Right renal cortex interstitium (tissue), 3 donors: ENCODE data around the gene SH3BP2. TPM values are rescaled to one million over a fixed set of nuclear protein-coding genes. Genes with fewer than 3 reads are reported as not detected.
A peak's percentile ranks its signal among the peaks of the same experiment; 100 is the strongest.

Experiments used
- DNase-seq, 3 donors: peaks; one replicate each; pipeline ENCODE4 v3.0.0-alpha.2; 2013; ENCODE audit warnings: low read depth in 3 of 3, low spot score in 2 of 3
- polyA plus RNA-seq, 3 donors: library from polyadenylated mRNA; unstranded; fragments of 120-200 nt; gene quantifications; one replicate each; pipeline ENCODE4 v1.2.1, GENCODE V29; 2013; ENCODE audit not compliant: insufficient read length in 3 of 3

Gene SH3BP2
- polyA plus RNA-seq, 3 donors = 21.7 to 28.4 (median 25.7) TPM

GRCh38 chr4:2829933-2830451 lies 37.1 kb downstream of the SH3BP2 start:
- DNase-seq = no peak

DNA sequence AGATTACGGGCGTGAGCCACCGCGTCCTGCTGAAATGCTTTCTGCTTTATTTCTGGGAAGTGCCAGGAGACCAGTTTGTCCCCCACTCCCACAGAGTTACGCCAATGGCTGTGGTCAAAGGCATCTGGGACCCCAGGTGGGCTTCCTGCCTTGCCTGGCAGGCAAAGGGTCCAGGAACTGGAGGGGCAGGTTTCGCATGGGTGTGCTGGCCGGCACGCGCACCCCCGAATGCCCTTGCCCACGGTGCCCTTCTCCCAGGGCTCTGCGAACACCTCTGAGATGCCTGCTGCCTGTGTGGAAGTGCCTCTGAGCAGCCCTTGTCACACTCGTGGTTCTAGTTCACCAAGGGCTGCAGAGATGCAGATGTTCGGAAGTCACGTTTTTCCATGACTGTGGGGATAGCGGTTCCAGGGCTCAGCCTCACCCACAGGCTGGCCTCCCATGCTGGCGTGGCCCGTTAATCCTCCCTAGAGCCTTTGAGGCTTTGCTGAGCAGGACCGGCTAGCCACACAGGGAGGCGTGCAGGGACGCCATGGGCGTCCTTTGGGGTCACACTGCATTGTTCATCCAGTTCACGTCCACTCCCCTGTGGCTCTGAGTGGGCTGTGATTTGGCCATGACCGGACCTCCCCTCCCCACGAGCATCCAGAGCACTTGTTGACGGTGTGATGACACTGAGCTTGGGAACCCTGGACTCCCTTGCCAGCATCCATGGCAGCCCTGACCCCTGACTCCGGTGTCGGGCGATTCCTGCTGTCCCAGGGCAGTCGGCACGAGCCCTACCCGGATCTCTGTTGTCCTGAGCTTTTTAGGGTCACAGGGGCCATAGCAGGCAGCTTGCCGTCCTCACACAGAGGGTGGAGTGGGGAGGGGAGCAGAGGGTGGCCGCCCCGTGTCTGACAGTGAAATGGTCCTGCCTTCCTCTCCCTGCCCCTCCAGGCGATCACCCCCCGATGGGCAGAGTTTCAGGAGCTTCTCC lies 38.0 kb downstream of the SH3BP2 start:
- no peak for DNase-seq

- no peak for DNase-seq
Observed at GRCh38 chr4:2831611-2832308, 38.9 kb downstream of the SH3BP2 start.

DNA sequence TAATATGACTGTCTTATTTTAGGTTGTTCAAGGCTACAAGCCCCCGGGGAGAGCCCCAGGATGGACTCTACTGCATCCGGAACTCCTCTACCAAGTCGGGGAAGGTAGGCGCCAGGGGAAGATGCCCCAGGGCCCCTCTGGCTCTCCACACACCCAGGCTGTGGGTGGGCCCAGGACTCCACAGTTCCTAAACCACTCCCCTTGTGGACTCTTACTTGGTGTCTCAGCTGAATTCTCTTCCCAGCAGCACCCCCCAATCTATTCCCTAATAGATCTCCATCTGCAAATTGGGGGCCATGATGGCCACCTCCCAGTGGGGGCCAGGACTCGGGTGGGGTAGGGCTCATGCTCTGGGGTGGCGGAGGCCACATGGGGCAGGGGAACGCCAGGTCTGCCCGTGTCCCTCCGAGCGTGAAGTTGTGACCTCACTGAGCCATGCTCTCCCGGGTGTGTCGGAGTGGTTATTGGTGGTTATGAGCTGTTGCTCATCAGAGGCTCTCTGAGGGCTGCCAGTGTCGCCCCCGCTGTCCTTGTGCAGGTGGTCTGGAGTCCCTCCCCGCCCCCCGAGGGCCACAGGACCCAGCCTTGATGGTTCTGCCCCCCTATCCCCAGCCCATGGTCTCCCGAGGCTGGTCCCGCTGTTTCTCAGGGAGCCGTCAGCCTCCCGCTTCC lies 39.6 kb downstream of the SH3BP2 start:
- DNase-seq = no peak

GRCh38 chr4:2832981-2833670 lies 40.2 kb downstream of the SH3BP2 start:
- DNase-seq = no peak

- no peak for DNase-seq
Observed at GRCh38 chr4:2833671-2834000, 40.8 kb downstream of the SH3BP2 start.

DNA sequence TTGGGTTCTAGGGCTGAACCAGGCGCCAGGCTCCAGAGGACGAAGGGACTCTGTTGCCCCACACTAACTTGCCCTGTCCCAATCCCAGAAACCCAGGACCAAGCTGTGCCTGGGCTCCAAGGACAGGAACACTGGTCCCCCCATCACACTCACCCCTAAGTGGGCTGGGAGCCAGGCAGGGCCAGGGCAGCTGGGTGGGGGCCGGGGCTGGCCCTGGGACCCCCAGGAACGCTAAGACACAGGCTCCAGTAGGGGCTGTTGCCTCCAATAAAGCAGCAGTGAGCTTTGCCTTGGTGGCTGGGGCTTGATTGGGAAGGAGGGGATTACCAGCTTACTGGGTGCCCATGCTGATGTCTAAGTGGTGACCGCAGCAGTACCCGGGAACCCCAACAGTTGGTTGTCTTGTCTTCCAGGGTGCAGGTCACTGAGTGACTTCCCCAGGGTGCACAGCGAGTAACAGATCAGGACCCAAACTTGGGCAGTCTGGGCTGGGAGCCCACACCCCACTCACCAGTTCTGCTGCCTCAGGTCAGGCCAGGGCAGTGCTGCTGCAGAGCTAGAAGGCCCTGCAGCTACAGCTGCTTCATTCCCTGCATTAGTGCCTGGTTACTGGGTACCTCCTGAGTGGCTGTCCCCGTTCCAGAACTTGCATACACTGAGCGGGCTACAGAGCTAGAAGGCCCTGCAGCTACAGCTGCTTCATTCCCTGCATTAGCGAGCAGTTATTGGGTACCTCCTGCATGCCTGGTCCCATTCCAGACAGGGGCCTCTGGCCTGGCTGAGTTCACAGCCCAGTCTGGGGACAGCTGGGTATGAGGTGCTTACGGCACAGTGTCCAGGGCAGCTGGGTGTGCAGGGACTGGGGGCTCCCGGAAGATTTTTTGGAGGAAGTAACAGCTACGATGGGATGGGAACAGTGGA lies 41.4 kb downstream of the SH3BP2 start:
- no peak for DNase-seq

DNA sequence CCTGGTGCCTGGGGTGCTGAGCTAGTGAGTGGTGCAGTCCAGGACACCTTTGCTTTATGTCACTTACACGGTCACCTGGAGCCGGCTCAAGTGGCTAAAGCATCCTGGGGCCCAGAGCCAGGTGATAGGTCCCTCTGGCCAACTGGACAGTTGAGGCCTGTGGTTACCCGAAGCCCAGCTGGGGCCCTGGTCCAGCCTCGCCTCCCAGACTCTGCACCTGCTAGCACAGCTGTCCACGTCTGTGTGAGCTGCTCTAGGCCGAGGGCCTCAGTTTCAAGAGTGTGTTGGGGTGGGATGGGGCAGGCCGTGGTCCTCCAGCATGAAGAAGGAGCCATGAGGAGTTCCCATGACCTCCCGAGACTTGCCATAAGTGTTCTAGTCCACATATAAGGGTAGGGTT lies 43.1 kb downstream of the SH3BP2 start:
- DNase-seq = no peak

DNA sequence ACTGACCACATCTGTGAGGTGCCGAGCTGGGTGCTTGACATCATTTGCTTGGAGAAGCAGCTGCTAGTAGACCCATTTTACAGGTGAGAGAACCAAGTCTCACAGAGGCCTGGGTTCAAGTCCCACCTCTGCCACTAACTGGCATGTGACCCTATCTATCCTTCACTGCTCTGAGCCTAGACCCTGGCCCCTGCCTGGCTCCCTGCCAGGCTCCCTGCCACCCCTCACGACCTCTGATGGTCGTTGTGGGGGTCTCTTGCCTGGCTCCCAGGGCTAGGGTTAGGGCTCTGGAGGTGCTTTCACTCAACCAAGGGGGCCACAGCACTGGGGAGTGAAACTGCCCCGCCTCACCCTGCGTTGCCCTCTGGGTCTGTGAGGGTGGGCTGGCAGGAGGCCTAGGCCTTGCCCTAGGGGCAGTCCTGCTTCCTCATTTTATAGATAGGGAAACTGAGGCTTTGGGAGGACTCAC lies 43.5 kb downstream of the SH3BP2 start:
- no peak for DNase-seq

DNA sequence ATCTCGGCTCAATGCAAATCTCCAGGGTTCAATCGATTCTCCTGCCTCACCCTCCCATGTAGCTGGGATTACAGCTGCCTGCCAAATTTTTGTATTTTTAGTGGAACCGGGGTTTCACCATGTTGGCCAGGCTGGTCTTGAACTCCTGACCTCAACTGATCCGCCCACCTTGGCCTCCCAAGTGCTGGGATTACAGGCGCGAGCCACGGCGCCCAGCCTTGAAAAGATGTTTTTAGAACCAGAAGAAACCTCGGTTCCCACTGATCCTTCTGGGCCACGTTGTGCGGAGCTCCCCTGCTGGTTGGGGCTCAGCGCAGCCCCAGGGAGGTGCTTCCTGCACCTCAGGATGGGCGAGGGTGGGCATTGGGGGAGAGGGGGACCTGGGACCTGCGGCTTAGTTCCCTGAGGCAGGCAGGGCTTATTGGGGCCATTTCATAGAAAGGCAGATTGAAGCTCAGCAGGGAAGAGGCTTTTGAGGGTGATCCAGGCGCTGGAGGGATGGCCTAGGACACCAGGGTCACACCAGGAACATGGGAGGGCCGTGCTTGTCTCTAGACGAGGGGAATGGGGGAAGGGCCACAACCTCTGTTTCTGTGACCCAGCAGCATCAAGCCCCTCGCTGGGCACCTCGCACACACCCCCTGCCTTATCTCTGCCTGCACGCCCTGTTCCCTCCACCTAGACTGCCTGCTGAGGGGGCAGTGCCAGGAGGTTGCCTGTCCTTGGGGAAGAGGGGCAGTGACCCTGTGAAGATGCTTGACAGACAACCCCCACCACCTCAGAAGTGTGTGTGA lies 44.4 kb downstream of the SH3BP2 start:
- DNase-seq = no peak

- DNase-seq = peak in 1 of 3 donors; percentile 72
Observed at GRCh38 chr4:2837904-2838496, 45.1 kb downstream of the SH3BP2 start.

DNA sequence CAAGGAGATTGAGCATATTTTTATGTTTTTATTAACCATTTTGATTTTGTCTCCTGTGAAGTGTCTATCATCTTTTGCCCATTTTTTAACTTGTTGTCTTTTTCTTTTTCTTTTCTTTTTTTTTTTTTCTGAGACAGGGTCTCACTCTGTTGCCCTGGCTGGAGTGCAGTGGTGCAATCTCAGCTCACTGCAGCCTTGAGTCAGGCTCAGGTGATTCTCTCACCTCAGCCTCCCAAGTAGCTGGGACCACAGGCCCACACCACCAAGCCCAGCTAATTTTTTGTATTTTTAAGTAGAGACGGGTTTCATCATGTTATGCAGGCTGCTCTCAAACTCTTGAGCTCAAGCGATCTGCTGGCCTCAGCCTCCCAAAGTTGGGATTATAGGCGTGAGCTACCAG lies 46.2 kb downstream of the SH3BP2 start:
- no peak for DNase-seq

- DNase-seq = no peak
Observed at GRCh38 chr4:2842687-2843262, 49.9 kb downstream of the SH3BP2 start.

GRCh38 chr4:2843263-2843940 lies 50.5 kb downstream of the SH3BP2 start, which contains the start of gene ADD1:
ADD1 (plus strand) TSS chr4:2843844; CDS start chr4:2875916, 32,072 bp downstream.
- peak; percentile 91 to 96 (median 91) for DNase-seq

- no peak for DNase-seq
Observed at GRCh38 chr4:2843941-2844584, 51.2 kb downstream of the SH3BP2 start.

GRCh38 chr4:2846172-2846571 lies 53.3 kb downstream of the SH3BP2 start:
- DNase-seq = no peak
